Panc1 (cell line): ENCODE results near the gene PM20D2. TPM values are rescaled to one million over a fixed set of nuclear protein-coding genes. Genes with fewer than 3 reads are reported as not detected.

Source experiments
- ATAC-seq: fragments of 200-7000 bp; cut with Tn5 transposase; 2 replicates; pipeline ENCODE4 v1.9.1; 2020; ENCODE audit warnings: mild to moderate bottlenecking, moderate library complexity
- BruUV-seq: library from RNA; stranded (reverse); fragments of 400-500 nt; replicated peaks from 2 replicates; lab custom pipeline; 2021; lab: Mats Ljungman, UMichigan
- CTCF ChIA-PET: fragments of 300-600 bp; sonication (Branson Sonifier 250); formaldehyde crosslinking; loops from one replicate; lab custom pipeline; 2022; ENCODE audit warnings: antibody characterized with exemption; lab: Charles Lee
- POLR2A ChIA-PET: fragments of 300-600 bp; sonication (Branson Sonifier 250); formaldehyde crosslinking; loops from one replicate; lab custom pipeline; 2022; ENCODE audit warnings: antibody characterized with exemption; lab: Charles Lee
- DNase-seq: peaks from one replicate; pipeline ENCODE4 v3.0.0-alpha.2; 2010; ENCODE audit warnings: low read depth, low spot score
- H3K27ac ChIP-seq: 2 replicates; pipeline ENCODE4 v1.5.1; 2011; ENCODE audit warnings: mild to moderate bottlenecking, low read length, inconsistent platforms
- H3K27me3 ChIP-seq: fragments of 200-500 bp; sonication (Bioruptor generic); 2 replicates; pipeline ENCODE4 v1.6.0; 2014; ENCODE audit warnings: low read length, inconsistent platforms; ENCODE audit not compliant: control insufficient read depth, insufficient read depth
- H3K36me3 ChIP-seq: fragments of 200-500 bp; sonication (Bioruptor generic); 2 replicates; pipeline ENCODE4 v1.5.1; 2014; ENCODE audit warnings: inconsistent platforms, mild to moderate bottlenecking, low read length, moderate library complexity; ENCODE audit not compliant: control insufficient read depth, insufficient read depth
- H3K4me1 ChIP-seq: 2 replicates; pipeline ENCODE4 v1.5.1; 2011; ENCODE audit warnings: inconsistent platforms, mild to moderate bottlenecking, low read length, moderate library complexity; ENCODE audit not compliant: control insufficient read depth, insufficient read depth
- H3K4me3 ChIP-seq, 2 experiments: 2 replicates each; pipeline ENCODE4 v1.5.1; 2011 to 2012; ENCODE audit warnings: low read depth in 2 of 2, low read length in 2 of 2, mild to moderate bottlenecking in 2 of 2, inconsistent platforms in 1 of 2, moderate library complexity in 1 of 2
- H3K9me3 ChIP-seq: fragments of 200-500 bp; sonication (Bioruptor generic); 2 replicates; pipeline ENCODE4 v1.5.1; 2014; ENCODE audit warnings: low read depth, mild to moderate bottlenecking, inconsistent platforms, low read length, moderate library complexity; ENCODE audit not compliant: control insufficient read depth, insufficient read depth
- CTCF ChIP-seq: fragments of 450-650 bp; IDR thresholded peaks from 2 replicates; pipeline ENCODE4 v1.5.1; 2017; ENCODE audit warnings: mild to moderate bottlenecking
- POLR2AphosphoS5 ChIP-seq: IDR thresholded peaks from 2 replicates; pipeline ENCODE4 v1.6.1; 2012; ENCODE audit warnings: mild to moderate bottlenecking, low read depth, low read length, moderate library complexity
- REST ChIP-seq, 2 experiments: IDR thresholded peaks; 2 replicates each; pipeline ENCODE4 v1.6.1; 2011 to 2012; ENCODE audit warnings: low read depth in 2 of 2, control low read depth in 1 of 2, low read length in 1 of 2, mild to moderate bottlenecking in 1 of 2, moderate library complexity in 1 of 2; ENCODE audit not compliant: insufficient read depth in 1 of 2
- SIN3A ChIP-seq: IDR thresholded peaks from 2 replicates; pipeline ENCODE4 v1.6.1; 2012; ENCODE audit warnings: low read depth, mild to moderate bottlenecking, low read length, moderate library complexity, borderline replicate concordance; ENCODE audit not compliant: insufficient read depth
- TCF7L2 ChIP-seq: IDR thresholded peaks from 2 replicates; pipeline ENCODE4 v1.6.1; 2011; ENCODE audit warnings: mild to moderate bottlenecking, low read depth, low read length, inconsistent platforms
- in situ Hi-C: cut with HindIII; loops from 2 replicates; pipeline ENCODE4 v1.10.0; 2016; ENCODE audit warnings: low sequenced_read_pairs, low pct_unique_long_range_greater_than_20kb
- intact Hi-C: fragments of 100-400 bp; cut with micrococcal nuclease; formaldehyde crosslinking; loops from one replicate; pipeline ENCODE4 v1.10.0; 2022; ENCODE audit not compliant: unreplicated experiment
- total RNA-seq: library from RNA; stranded (reverse); gene quantifications from one replicate; pipeline ENCODE4 v1.2.1, GENCODE V29; 2021; ENCODE audit not compliant: unreplicated experiment

The PM20D2 gene
- total RNA-seq, 1 experiment from 2014 or later: 13.6 TPM

- TF ChIP-seq REST (IDR thresholded peaks at IDR 0.05; ENCODE audit: insufficient read depth in 1 of 2, low read depth in 2 of 2, low read length in 1 of 2) (no peak), CTCF (no peak)
- Histone ChIP-seq H3K9me3 (no peaks in the 10 kb centered on the region), H3K4me1 (no peaks in the 10 kb centered on the region), H3K4me3 (no peak overlapping the region), H3K27ac (no peak overlapping the region), H3K36me3 (no peaks in the 10 kb centered on the region), H3K27me3 (peaks cover 5% of the 10 kb centered on the region; the same call in 1 of the 2 replicates)
- no peak for DNase-seq
- CTCF ChIA-PET: interaction anchor here (0.7 kb wide), 2 partner anchors 74 to 156 kb away, joined by 3 to 6 read pairs; no protein-coding TSS in a partner anchor
- POLR2A ChIA-PET: no interaction called here
- ATAC-seq: no peak
- in situ Hi-C loops (no loop called here), intact Hi-C loops (no loop called here)
- no TSS peak for BruUV-seq
These were observed 63.6 kb downstream of the PM20D2 start for GRCh38 chr6:89209457-89209856.

GRCh38 chr6:89212472-89212871, 66.6 kb downstream of the PM20D2 start:
- H3K4me1 ChIP-seq: no peaks in the 10 kb centered on the region
- H3K36me3 ChIP-seq: no peaks in the 10 kb centered on the region
- H3K27me3 ChIP-seq: peaks cover 12% of the 10 kb centered on the region; the same call in 1 of the 2 replicates
- DNase-seq (no peak), ATAC-seq (no peak)
- CTCF ChIA-PET: no interaction called here
- in situ Hi-C loops: no loop called here
- no peak overlapping the region for H3K27ac ChIP-seq
- H3K9me3 ChIP-seq: no peaks in the 10 kb centered on the region
- no TSS peak for BruUV-seq
- H3K4me3 ChIP-seq: no peak overlapping the region
- intact Hi-C loops: no loop called here
- POLR2A ChIA-PET: no interaction called here
- no peak for TF ChIP-seq POLR2AphosphoS5
- TF ChIP-seq SIN3A: no peak
- TF ChIP-seq CTCF: no peak
- no peak for TF ChIP-seq REST (IDR thresholded peaks at IDR 0.05; ENCODE audit: insufficient read depth in 1 of 2, low read depth in 2 of 2, low read length in 1 of 2)
- TF ChIP-seq TCF7L2: no peak
